Measurements from ENCODE around the gene FOXK2. TPM values are rescaled to one million over a fixed set of nuclear protein-coding genes. Genes with fewer than 3 reads are reported as not detected.
"Not testable (repeated sequence)": the region's sequence is repeated elsewhere in the genome, so short reads cannot be mapped to it uniquely, and the experiment has no call there.

Gene FOXK2
- total RNA-seq, 1 donor from 2014 or later, result 97.4 TPM

GRCh38 chr17:82503094-82503727 is 16.3 kb upstream of the FOXK2 start:
- Mint-ChIP-seq H3K4me3 (no peak overlapping the region), H3K36me3 (ENCODE audit: low read depth) (no peaks in the 10 kb centered on the region), H3K27ac (no peak overlapping the region), H3K4me1 (peaks cover 12% of the 10 kb centered on the region), H3K9me3 (no peaks in the 10 kb centered on the region), H3K27me3 (no peaks in the 10 kb centered on the region)
- intact Hi-C loops (cut with micrococcal nuclease), result no loop called here
- no peak for DNase-seq

DNA sequence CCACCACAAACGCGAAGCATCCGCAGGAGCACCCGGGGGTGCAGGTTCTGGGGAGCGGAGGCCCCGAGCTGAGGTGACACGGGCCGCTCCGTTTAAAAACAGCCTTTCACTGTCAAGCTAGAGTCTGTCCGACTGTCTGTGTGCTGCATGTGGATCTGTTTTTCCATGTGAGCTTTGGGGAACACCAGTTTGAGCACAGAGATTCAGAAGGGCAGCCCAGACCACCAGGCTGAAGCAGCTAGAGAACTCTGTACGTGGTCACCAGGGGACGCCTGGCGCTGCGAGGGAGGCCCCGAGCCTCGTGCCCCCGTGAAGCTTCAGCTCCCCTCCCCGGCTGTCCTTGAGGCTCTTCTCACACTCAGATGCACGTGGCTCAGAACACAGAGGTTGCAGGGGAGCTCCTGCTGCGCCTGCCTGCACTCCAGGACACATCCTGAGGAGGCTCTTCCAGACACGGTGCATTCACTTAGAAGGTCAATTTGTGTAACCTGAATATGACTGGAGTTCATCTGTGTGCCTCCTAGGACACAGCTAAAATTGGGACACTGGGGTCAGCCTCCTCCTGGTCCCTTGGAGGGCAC is 15.7 kb upstream of the FOXK2 start:
- Mint-ChIP-seq H3K27ac (no peak overlapping the region), H3K4me1 (peaks cover 12% of the 10 kb centered on the region), H3K36me3 (ENCODE audit: low read depth) (no peaks in the 10 kb centered on the region), H3K4me3 (no peak overlapping the region), H3K27me3 (no peaks in the 10 kb centered on the region), H3K9me3 (no peaks in the 10 kb centered on the region)
- no peak for DNase-seq
- intact Hi-C loops (cut with micrococcal nuclease), result no loop called here

DNA sequence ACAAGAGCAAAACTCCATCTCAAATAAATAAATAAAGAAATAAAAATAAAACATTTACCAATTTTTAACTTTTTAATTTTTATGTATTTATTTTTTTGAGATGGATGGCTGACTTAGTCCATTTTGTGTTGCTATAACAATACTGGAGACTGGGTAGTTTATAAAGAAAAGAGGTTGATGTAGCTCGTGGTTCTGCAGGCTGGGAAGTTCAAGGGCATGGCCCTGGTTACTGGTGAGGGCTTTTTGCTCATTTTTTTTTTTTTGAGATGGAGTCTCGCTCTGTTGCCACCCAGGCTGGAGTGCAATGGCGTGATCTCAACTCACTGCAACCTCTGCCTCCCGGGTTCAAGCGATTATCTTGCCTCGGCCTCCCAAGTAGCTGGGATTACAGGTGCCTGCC is 14.2 kb upstream of the FOXK2 start:
- DNase-seq, result no peak
- H3K27me3 Mint-ChIP-seq, result no peaks in the 10 kb centered on the region
- peaks cover 10% of the 10 kb centered on the region for H3K4me1 Mint-ChIP-seq
- H3K36me3 Mint-ChIP-seq (ENCODE audit: low read depth), result no peaks in the 10 kb centered on the region
- intact Hi-C loops (cut with micrococcal nuclease), result no loop called here
- no peak overlapping the region for H3K4me3 Mint-ChIP-seq
- no peak overlapping the region for H3K27ac Mint-ChIP-seq
- no peaks in the 10 kb centered on the region for H3K9me3 Mint-ChIP-seq

GRCh38 chr17:82506402-82506801 is 13.1 kb upstream of the FOXK2 start:
- H3K9me3 Mint-ChIP-seq; H3K36me3 Mint-ChIP-seq (ENCODE audit: low read depth); H3K27me3 Mint-ChIP-seq: not testable (repeated sequence)
- peak overlapping the region; percentile 82 for H3K27ac Mint-ChIP-seq
- H3K4me3 Mint-ChIP-seq, result peak overlapping the region; percentile 40
- DNase-seq, result peak; percentile 65
- peaks cover 14% of the 10 kb centered on the region for H3K4me1 Mint-ChIP-seq
- intact Hi-C loops (cut with micrococcal nuclease), result loop anchor here (1.0 kb wide), 1 partner anchor 9 kb away; no protein-coding TSS in a partner anchor

DNA sequence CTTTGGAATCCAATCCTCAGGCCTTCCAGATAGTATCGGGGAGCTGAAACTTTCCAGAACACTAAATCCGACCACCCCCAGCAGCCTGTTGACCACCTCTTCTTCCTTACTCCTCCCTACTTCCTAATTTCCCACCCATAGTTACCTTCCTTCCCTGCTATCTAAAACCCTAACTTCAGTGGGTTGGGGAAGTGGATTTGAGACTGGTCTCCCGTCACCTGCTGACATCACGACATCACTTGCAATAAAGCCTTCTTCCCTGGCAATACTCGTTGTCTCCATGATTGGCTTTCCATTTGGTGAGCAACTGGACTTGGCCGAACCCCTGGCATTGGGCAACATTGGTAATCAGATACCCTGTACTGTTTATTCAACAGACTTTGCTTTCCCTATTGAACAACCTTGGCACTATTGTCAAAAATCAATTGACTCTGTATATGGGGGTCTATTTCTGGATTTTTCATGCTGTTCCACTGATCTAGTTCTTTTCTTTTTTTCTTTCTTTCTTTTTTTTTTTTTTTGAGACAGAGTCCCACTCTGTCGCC is 11.8 kb upstream of the FOXK2 start:
- Mint-ChIP-seq H3K27me3 (no peaks in the 10 kb centered on the region), H3K36me3 (ENCODE audit: low read depth) (no peaks in the 10 kb centered on the region), H3K4me3 (no peak overlapping the region), H3K4me1 (peaks cover 17% of the 10 kb centered on the region), H3K27ac (no peak overlapping the region), H3K9me3 (no peaks in the 10 kb centered on the region)
- intact Hi-C loops (cut with micrococcal nuclease), result no loop called here
- DNase-seq, result no peak

- intact Hi-C loops (cut with micrococcal nuclease); H3K36me3 Mint-ChIP-seq (ENCODE audit: low read depth); H3K27ac Mint-ChIP-seq; H3K9me3 Mint-ChIP-seq; H3K4me3 Mint-ChIP-seq; DNase-seq; H3K27me3 Mint-ChIP-seq; H3K4me1 Mint-ChIP-seq: not testable (repeated sequence)
Observed at GRCh38 chr17:82511642-82512041, 7.9 kb upstream of the FOXK2 start.

DNA sequence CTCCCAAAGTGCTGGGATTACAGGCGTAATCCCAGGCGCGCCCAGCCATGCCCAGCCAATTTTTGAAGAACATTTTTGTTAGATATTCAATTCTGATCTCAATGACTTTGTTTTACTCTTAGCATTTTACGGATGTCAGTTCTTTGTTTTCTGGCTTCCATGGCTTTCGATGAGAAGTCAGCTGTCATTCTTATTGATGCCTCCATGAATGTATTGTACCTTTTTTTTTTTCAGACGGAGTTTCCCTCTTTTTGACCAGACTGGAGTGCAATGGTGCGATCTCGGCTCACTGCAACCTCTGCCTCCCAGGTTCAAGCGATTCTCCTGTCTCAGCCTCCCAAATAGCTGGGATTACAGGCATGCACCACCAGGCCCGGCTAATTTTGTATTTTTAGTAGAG is 5.7 kb upstream of the FOXK2 start:
- H3K4me1 Mint-ChIP-seq; H3K4me3 Mint-ChIP-seq; intact Hi-C loops (cut with micrococcal nuclease); H3K9me3 Mint-ChIP-seq; H3K36me3 Mint-ChIP-seq (ENCODE audit: low read depth); DNase-seq; H3K27me3 Mint-ChIP-seq; H3K27ac Mint-ChIP-seq: not testable (repeated sequence)

DNA sequence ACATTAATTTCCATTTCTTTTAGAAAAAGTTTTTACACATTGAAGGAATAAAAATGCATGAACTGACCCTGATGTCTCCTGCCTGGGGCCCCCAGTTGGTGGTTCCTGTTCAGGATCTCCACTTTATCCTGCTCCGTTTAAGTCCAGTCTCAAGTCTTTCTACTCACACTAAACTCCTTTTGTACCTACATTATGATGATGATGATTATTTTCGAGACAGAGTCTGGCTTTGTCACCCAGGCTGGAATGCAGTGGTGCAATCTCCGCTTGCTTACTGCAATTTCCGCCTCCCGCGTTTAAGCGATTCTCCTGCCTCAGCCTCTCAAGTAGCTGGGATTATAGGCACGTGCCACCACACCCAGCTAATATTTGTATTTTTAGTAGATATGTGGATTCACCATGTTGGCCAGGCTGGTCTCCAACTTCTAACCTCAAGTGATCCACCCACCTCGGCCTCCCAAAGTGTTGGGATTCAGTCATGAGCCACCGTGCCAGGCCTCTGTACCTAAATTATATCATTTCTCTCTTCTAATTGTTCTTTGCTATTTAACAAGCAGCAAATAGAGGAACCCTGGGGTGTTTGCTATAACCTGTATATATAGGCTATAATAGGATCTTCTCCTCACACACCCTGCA is 2.2 kb upstream of the FOXK2 start:
- no peak overlapping the region for H3K27ac Mint-ChIP-seq
- no peaks in the 10 kb centered on the region for H3K27me3 Mint-ChIP-seq
- intact Hi-C loops (cut with micrococcal nuclease), result no loop called here
- H3K36me3 Mint-ChIP-seq (ENCODE audit: low read depth), result peaks cover 9% of the 10 kb centered on the region
- DNase-seq, result no peak
- no peak overlapping the region for H3K4me3 Mint-ChIP-seq
- no peaks in the 10 kb centered on the region for H3K9me3 Mint-ChIP-seq
- peaks cover 11% of the 10 kb centered on the region for H3K4me1 Mint-ChIP-seq

DNA sequence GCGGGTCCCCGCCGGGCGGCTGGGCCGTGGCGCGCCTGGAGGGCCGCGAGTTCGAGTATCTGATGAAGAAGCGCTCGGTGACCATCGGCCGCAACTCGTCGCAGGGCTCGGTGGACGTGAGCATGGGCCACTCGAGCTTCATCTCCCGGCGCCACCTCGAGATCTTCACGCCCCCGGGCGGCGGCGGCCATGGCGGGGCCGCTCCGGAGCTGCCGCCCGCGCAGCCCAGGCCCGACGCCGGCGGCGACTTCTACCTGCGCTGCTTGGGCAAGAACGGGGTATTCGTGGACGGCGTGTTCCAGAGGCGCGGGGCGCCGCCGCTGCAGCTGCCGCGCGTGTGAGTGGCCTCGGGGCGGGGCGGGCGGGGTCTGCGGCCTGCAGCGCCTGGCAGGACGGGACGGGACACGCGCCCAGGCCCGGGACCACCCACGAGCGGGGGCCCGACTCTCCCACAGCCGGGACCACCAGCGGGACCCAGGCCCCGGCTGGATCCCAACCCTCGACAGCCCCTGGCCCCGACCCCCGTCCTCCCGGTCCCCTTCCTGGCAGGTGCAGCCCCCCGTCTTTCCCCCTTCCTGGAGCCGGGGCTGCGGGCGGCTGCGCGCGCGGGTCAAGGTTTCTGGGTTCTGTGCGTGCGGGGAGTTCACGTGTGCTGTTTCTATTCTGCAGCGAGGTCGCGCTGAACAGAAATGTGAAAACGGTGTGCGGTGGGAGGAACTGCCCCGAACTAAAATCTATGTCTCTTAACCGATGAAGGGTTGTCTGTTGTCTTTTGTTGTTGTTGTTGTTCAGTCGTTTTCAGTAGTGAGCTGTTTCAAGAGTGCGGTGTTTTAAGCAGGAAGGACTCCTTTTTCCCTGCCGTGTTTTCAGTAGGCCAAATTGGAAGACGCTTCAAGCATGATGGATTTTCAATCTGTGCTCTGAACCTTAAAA is 705 bp downstream of the FOXK2 start:
- peak overlapping the region; percentile 86 for H3K4me3 Mint-ChIP-seq
- H3K9me3 Mint-ChIP-seq, result no peaks in the 10 kb centered on the region
- H3K27ac Mint-ChIP-seq, result peak overlapping the region; percentile 84
- no peaks in the 10 kb centered on the region for H3K27me3 Mint-ChIP-seq
- H3K36me3 Mint-ChIP-seq (ENCODE audit: low read depth), result peaks cover 17% of the 10 kb centered on the region
- intact Hi-C loops (cut with micrococcal nuclease), result loop anchor here (1.0 to 2.0 kb wide), 3 partner anchors 26 to 61 kb away; partner anchors contain the start of gene NARF
- peak; percentile 85 for DNase-seq
- peaks cover 24% of the 10 kb centered on the region for H3K4me1 Mint-ChIP-seq

- Mint-ChIP-seq H3K9me3 (no peaks in the 10 kb centered on the region), H3K4me3 (no peak overlapping the region), H3K27ac (no peak overlapping the region), H3K27me3 (no peaks in the 10 kb centered on the region), H3K36me3 (ENCODE audit: low read depth) (peaks cover 21% of the 10 kb centered on the region), H3K4me1 (peaks cover 47% of the 10 kb centered on the region)
- DNase-seq, result no peak
- intact Hi-C loops (cut with micrococcal nuclease), result no loop called here
Observed at GRCh38 chr17:82524540-82524939, 5.0 kb downstream of the FOXK2 start.

DNA sequence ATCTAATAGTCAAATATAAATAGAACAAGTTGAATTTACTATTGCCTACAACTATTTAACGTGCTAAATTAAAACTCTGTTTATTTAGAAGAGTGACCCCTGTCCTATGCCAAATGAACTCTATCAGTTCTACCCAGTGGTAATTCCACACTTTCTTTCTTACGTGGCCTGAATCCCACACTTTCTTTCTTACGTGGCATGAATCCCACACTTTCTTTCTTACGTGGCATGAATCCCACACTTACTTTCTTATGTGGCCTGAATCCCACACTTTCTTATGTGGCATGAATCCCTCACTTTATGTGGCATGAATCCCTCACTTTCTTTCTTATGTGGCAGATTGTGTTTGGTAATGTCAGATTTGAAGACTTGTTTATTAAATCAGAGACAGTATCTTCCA is 6.2 kb downstream of the FOXK2 start:
- no peaks in the 10 kb centered on the region for H3K27me3 Mint-ChIP-seq
- H3K27ac Mint-ChIP-seq, result no peak overlapping the region
- no peak for DNase-seq
- peaks cover 50% of the 10 kb centered on the region for H3K4me1 Mint-ChIP-seq
- intact Hi-C loops (cut with micrococcal nuclease), result no loop called here
- no peak overlapping the region for H3K4me3 Mint-ChIP-seq
- no peaks in the 10 kb centered on the region for H3K9me3 Mint-ChIP-seq
- peaks cover 17% of the 10 kb centered on the region for H3K36me3 Mint-ChIP-seq (ENCODE audit: low read depth)

GRCh38 chr17:82527898-82528297 is 8.4 kb downstream of the FOXK2 start:
- Mint-ChIP-seq H3K4me1 (peaks cover 46% of the 10 kb centered on the region), H3K27ac (peak overlapping the region; percentile 53), H3K9me3 (no peaks in the 10 kb centered on the region), H3K27me3 (no peaks in the 10 kb centered on the region), H3K4me3 (no peak overlapping the region), H3K36me3 (ENCODE audit: low read depth) (peaks cover 17% of the 10 kb centered on the region)
- intact Hi-C loops (cut with micrococcal nuclease), result no loop called here
- no peak for DNase-seq

- no peak for DNase-seq
- H3K36me3 Mint-ChIP-seq (ENCODE audit: low read depth), result peaks cover 14% of the 10 kb centered on the region
- H3K9me3 Mint-ChIP-seq, result no peaks in the 10 kb centered on the region
- H3K27me3 Mint-ChIP-seq, result no peaks in the 10 kb centered on the region
- H3K4me1 Mint-ChIP-seq, result peaks cover 43% of the 10 kb centered on the region
- intact Hi-C loops (cut with micrococcal nuclease), result no loop called here
- peak overlapping the region; percentile 49 for H3K27ac Mint-ChIP-seq
- H3K4me3 Mint-ChIP-seq, result no peak overlapping the region
Observed at GRCh38 chr17:82528484-82529265, 9.1 kb downstream of the FOXK2 start.
